ENCODE data around the gene CTAGE1. TPM values are rescaled to one million over a fixed set of nuclear protein-coding genes. Genes with fewer than 3 reads are reported as not detected.
"Not testable (repeated sequence)": the region's sequence is repeated elsewhere in the genome, so short reads cannot be mapped to it uniquely, and the experiment has no call there.

Gene CTAGE1
- total RNA-seq, 1 donor from 2014 or later: not detected

GRCh38 chr18:22405142-22405541 is 12.6 kb downstream of the CTAGE1 start:
- peaks cover 12% of the 10 kb centered on the region for H3K27me3 Mint-ChIP-seq
- no peak overlapping the region for H3K4me3 Mint-ChIP-seq
- TF ChIP-seq CTCF (conservative IDR thresholded peaks at IDR 0.05): no peak
- no peak for DNase-seq (ENCODE audit: extremely low spot score, unreplicated experiment)
- H3K27ac Mint-ChIP-seq: no peak overlapping the region
- peaks cover 17% of the 10 kb centered on the region for H3K9me3 Mint-ChIP-seq
- no peaks in the 10 kb centered on the region for H3K4me1 Mint-ChIP-seq (ENCODE audit: unreplicated experiment)
- peaks cover 5% of the 10 kb centered on the region for H3K36me3 Mint-ChIP-seq

- DNase-seq (ENCODE audit: extremely low spot score, unreplicated experiment): no peak
- Mint-ChIP-seq H3K4me3 (no peak overlapping the region), H3K27me3 (peaks cover 3% of the 10 kb centered on the region), H3K27ac (no peak overlapping the region), H3K36me3 (no peaks in the 10 kb centered on the region), H3K9me3 (peaks cover 11% of the 10 kb centered on the region), H3K4me1 (ENCODE audit: unreplicated experiment) (peaks cover 4% of the 10 kb centered on the region)
- TF ChIP-seq CTCF (conservative IDR thresholded peaks at IDR 0.05): no peak
These were observed 13.8 kb downstream of the CTAGE1 start for GRCh38 chr18:22403950-22404349.

- H3K9me3 Mint-ChIP-seq: peaks cover 3% of the 10 kb centered on the region
- H3K4me3 Mint-ChIP-seq: no peak overlapping the region
- H3K27ac Mint-ChIP-seq: no peak overlapping the region
- H3K36me3 Mint-ChIP-seq: no peaks in the 10 kb centered on the region
- no peaks in the 10 kb centered on the region for H3K27me3 Mint-ChIP-seq
- TF ChIP-seq CTCF (conservative IDR thresholded peaks at IDR 0.05): no peak
- DNase-seq (ENCODE audit: extremely low spot score, unreplicated experiment): no peak
- H3K4me1 Mint-ChIP-seq (ENCODE audit: unreplicated experiment): peaks cover 7% of the 10 kb centered on the region
These were observed 17.8 kb downstream of the CTAGE1 start for GRCh38 chr18:22399949-22400348.

GRCh38 chr18:22398464-22398863 is 19.3 kb downstream of the CTAGE1 start:
- H3K4me3 Mint-ChIP-seq: no peak overlapping the region

GRCh38 chr18:22394428-22394827 is 23.3 kb downstream of the CTAGE1 start:
- DNase-seq (ENCODE audit: extremely low spot score, unreplicated experiment): no peak
- H3K4me3 Mint-ChIP-seq: no peak overlapping the region
- peaks cover 7% of the 10 kb centered on the region for H3K4me1 Mint-ChIP-seq (ENCODE audit: unreplicated experiment)
- H3K36me3 Mint-ChIP-seq: no peaks in the 10 kb centered on the region
- TF ChIP-seq CTCF (conservative IDR thresholded peaks at IDR 0.05): no peak
- no peaks in the 10 kb centered on the region for H3K27me3 Mint-ChIP-seq
- no peak overlapping the region for H3K27ac Mint-ChIP-seq
- no peaks in the 10 kb centered on the region for H3K9me3 Mint-ChIP-seq

More at GRCh38 chr18:22398464-22398863, 19.3 kb downstream of the CTAGE1 start:
- H3K27ac Mint-ChIP-seq: no peak overlapping the region
- H3K27me3 Mint-ChIP-seq: no peaks in the 10 kb centered on the region
- peaks cover 3% of the 10 kb centered on the region for H3K9me3 Mint-ChIP-seq
- peaks cover 7% of the 10 kb centered on the region for H3K4me1 Mint-ChIP-seq (ENCODE audit: unreplicated experiment)
- no peaks in the 10 kb centered on the region for H3K36me3 Mint-ChIP-seq
- no peak for DNase-seq (ENCODE audit: extremely low spot score, unreplicated experiment)
- no peak for TF ChIP-seq CTCF (conservative IDR thresholded peaks at IDR 0.05)

GRCh38 chr18:22393164-22393563 is 24.6 kb downstream of the CTAGE1 start:
- H3K27me3 Mint-ChIP-seq; H3K4me1 Mint-ChIP-seq (ENCODE audit: unreplicated experiment); H3K36me3 Mint-ChIP-seq; H3K9me3 Mint-ChIP-seq; H3K4me3 Mint-ChIP-seq; H3K27ac Mint-ChIP-seq; DNase-seq (ENCODE audit: extremely low spot score, unreplicated experiment): not testable (repeated sequence)

Measured in type B pancreatic cell (in vitro differentiated cells).